ENCODE results near the gene KCNQ1. TPM values are rescaled to one million over a fixed set of nuclear protein-coding genes. Genes with fewer than 3 reads are reported as not detected.

The KCNQ1 gene
- total RNA-seq, 1 experiment from 2014 or later, result 2.3 TPM

DNA sequence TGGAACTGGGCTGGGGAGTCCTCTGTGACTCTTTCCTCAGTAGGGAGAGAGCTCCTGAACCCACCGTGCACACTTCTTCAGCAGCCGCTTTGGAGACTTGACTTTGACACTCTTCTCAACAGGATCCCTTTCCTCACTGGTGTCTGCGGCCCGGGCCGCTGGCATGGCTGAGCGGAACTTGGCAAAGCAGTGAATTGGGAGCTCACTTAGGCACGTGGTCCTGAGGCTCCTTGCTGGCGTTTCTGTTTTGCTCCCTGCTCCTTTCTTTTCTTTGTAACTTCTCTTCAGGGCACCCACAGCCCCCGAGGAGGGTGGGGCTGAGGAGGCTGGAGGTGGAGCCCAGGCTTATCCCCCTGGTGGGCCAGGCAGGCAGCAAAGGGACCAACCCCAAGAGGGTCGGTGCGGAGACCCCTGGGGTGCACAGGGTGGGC is 263.4 kb downstream of the KCNQ1 start:
- no peak for DNase-seq
- peaks cover 99% of the 10 kb centered on the region for H3K27me3 Mint-ChIP-seq (ENCODE audit: low read depth)

More for the DNA sequence above, 263.4 kb downstream of the KCNQ1 start:
- Histone ChIP-seq H2BK20ac (ENCODE audit: low read depth, low read length, poor library complexity, severe bottlenecking) (no peak overlapping the region), H4K8ac (replicated peaks; ENCODE audit: insufficient read length, low read depth, low read length) (no peak overlapping the region), H3K79me1 (ENCODE audit: insufficient read depth, low read depth, low read length, poor library complexity, severe bottlenecking) (no peaks in the 10 kb centered on the region), H3K23ac (ENCODE audit: insufficient read length, low read depth, low read length) (no peak overlapping the region), H2AK5ac (ENCODE audit: insufficient read length, low read length) (no peak overlapping the region), H3K18ac (ENCODE audit: insufficient read length, low read depth, low read length) (no peak overlapping the region), H3K23me2 (ENCODE audit: insufficient read length, low read depth, low read length, poor library complexity, severe bottlenecking) (no peaks in the 10 kb centered on the region), H3K79me2 (ENCODE audit: insufficient read depth, low read length) (no peaks in the 10 kb centered on the region), H3K4ac (ENCODE audit: low read depth, low read length) (no peak overlapping the region), H3T11ph (ENCODE audit: low read length) (no peak overlapping the region), H2BK12ac (ENCODE audit: insufficient read length, low read depth, low read length) (no peak overlapping the region), H2AFZ (ENCODE audit: low read length) (no peak overlapping the region), H4K91ac (ENCODE audit: insufficient read length, low read depth, low read length) (no peak overlapping the region), H2BK15ac (ENCODE audit: low read depth, low read length) (no peak overlapping the region), H3K56ac (ENCODE audit: insufficient read length, low read depth, low read length) (no peak overlapping the region), H3K9ac (ENCODE audit: extremely low read depth, insufficient read length, low read length) (no peak overlapping the region), H4K20me1 (ENCODE audit: control insufficient read depth, insufficient read depth, insufficient read length) (no peaks in the 10 kb centered on the region), H3K9me3 (ENCODE audit: control insufficient read depth, low read depth, low read length) (no peaks in the 10 kb centered on the region), H3K14ac (ENCODE audit: insufficient read depth, low read length) (no peak overlapping the region; the same call in 1 of the 2 replicates), H2BK120ac (ENCODE audit: low read depth, low read length, poor library complexity, severe bottlenecking) (no peak overlapping the region), H3K27ac (ENCODE audit: insufficient read length, low read depth, low read length) (no peak overlapping the region), H2BK5ac (ENCODE audit: insufficient read length, low read length) (no peak overlapping the region), H3K4me1 (ENCODE audit: insufficient read depth, low read length) (no peaks in the 10 kb centered on the region; the same call in 1 of the 2 replicates), H4K5ac (ENCODE audit: insufficient read length, low read depth, low read length) (no peak overlapping the region), H3K27me3 (ENCODE audit: insufficient read depth, low read length) (peaks cover 2% of the 10 kb centered on the region; the same call in 1 of the 2 replicates), H3K4me2 (ENCODE audit: insufficient read depth, insufficient read length, low read length) (no peak overlapping the region)
- TF ChIP-seq, protein P1, sequence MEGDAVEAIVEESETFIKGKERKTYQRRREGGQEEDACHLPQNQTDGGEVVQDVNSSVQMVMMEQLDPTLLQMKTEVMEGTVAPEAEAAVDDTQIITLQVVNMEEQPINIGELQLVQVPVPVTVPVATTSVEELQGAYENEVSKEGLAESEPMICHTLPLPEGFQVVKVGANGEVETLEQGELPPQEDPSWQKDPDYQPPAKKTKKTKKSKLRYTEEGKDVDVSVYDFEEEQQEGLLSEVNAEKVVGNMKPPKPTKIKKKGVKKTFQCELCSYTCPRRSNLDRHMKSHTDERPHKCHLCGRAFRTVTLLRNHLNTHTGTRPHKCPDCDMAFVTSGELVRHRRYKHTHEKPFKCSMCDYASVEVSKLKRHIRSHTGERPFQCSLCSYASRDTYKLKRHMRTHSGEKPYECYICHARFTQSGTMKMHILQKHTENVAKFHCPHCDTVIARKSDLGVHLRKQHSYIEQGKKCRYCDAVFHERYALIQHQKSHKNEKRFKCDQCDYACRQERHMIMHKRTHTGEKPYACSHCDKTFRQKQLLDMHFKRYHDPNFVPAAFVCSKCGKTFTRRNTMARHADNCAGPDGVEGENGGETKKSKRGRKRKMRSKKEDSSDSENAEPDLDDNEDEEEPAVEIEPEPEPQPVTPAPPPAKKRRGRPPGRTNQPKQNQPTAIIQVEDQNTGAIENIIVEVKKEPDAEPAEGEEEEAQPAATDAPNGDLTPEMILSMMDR (conservative IDR thresholded peaks at IDR 0.05), result no peak
- H3K4me3 Mint-ChIP-seq, result no peak overlapping the region
- H3K9me3 Mint-ChIP-seq, result peaks cover 24 to 27% of the 10 kb centered on the region in 2 experiments
- peaks cover 20 to 24% of the 10 kb centered on the region in 2 experiments for H3K4me1 Mint-ChIP-seq
- H3K27ac Mint-ChIP-seq, result no peak overlapping the region
- H3K36me3 Mint-ChIP-seq (ENCODE audit: insufficient read depth in 1 of 3, low read depth in 3 of 3), result peaks cover 5 to 33% (median 8%) of the 10 kb centered on the region in 3 experiments; a peak in 4 of 7 replicates
- no CpG with 5 or more reads among the region's 11 CpGs for WGBS (ENCODE audit: extremely low coverage, insufficient read length, low lambda C conversion rate)

Measured in H9 (cell line).